Stomach (tissue), 9 donors: Measurements from ENCODE around the gene RUNX1. TPM values are rescaled to one million over a fixed set of nuclear protein-coding genes. Genes with fewer than 3 reads are reported as not detected.

Experiments
- DNase-seq, 2 donors: peaks; one replicate each; pipeline versions ENCODE4 v3.0.0 to v3.0.0-alpha.2; 2013 to 2019
- H3K27ac ChIP-seq, 5 donors: fragments of 200-600 bp in 4 of 5; sonication (generic) in 4 of 5; one replicate each; pipeline ENCODE4 v1.5.1; 2013 to 2019; ENCODE audit warnings: mild to moderate bottlenecking in 1 of 5, moderate library complexity in 1 of 5
- H3K27me3 ChIP-seq, 3 donors: fragments of 200-600 bp; sonication (generic); one replicate each; pipeline ENCODE4 v1.5.1; 2017 to 2019; ENCODE audit warnings: mixed run types in 1 of 3
- H3K36me3 ChIP-seq, 4 donors: fragments of 200-600 bp; sonication (generic); 1 replicate in 3 of 4; 2 replicates in 1 of 4; pipeline ENCODE4 v1.5.1; 2016 to 2019
- H3K4me1 ChIP-seq, 4 donors: fragments of 200-600 bp; sonication (generic); one replicate each; pipeline ENCODE4 v1.5.1; 2016 to 2019
- H3K4me3 ChIP-seq, 4 donors: fragments of 200-600 bp; sonication (generic) in 3 of 4; one replicate each; pipeline ENCODE4 v1.5.1; 2016 to 2019; ENCODE audit warnings: mild to moderate bottlenecking in 1 of 4
- H3K9me3 ChIP-seq, 4 donors: fragments of 200-600 bp; sonication (generic); one replicate each; pipeline ENCODE4 v1.5.1; 2016 to 2019
- CTCF ChIP-seq, 7 experiments: fragments of 450-650 bp in 4 of 7; fragments of 200-600 bp in 3 of 7; sonication (generic) in 3 of 7; IDR thresholded peaks; one replicate each; pipeline ENCODE4 v1.5.1; 2016 to 2019; ENCODE audit warnings: antibody characterized with exemption in 7 of 7, control low read depth in 2 of 7, mild to moderate bottlenecking in 1 of 7
- EP300 ChIP-seq: sonication (generic); formaldehyde crosslinking; IDR thresholded peaks from one replicate; pipeline ENCODE4 v1.6.1; 2017; ENCODE audit warnings: antibody characterized with exemption
- POLR2A ChIP-seq, 4 donors: fragments of 450-650 bp; IDR thresholded peaks; one replicate each; pipeline ENCODE4 v1.6.1; 2016; ENCODE audit warnings: antibody characterized with exemption in 4 of 4, control low read depth in 2 of 4, mild to moderate bottlenecking in 1 of 4, moderate library complexity in 1 of 4
- POLR2AphosphoS5 ChIP-seq, 3 donors: sonication (generic); formaldehyde crosslinking; IDR thresholded peaks; one replicate each; pipeline ENCODE4 v1.6.1; 2016; ENCODE audit warnings: antibody characterized with exemption in 3 of 3
- WGBS, 5 donors: extraction: QIAGEN DNeasy Blood & Tissue Kit in 3 of 5; methylation state at CpG; one replicate each; pipeline versions ENCODE4 v1.1.5 to v1.1.7; 2013 to 2018; 5-methylcytosine and 5-hydroxymethylcytosine counted together
- intact Hi-C: fragments of 100-400 bp; cut with DNase I; formaldehyde crosslinking; loops from one replicate; pipeline ENCODE4 v1.15.1; 2023; ENCODE audit warnings: low total_unique reads
- polyA plus RNA-seq, 3 donors: library from polyadenylated mRNA; stranded (reverse); fragments of 200-250 nt; gene quantifications; one replicate each; pipeline ENCODE4 v1.2.3, GENCODE V29; 2013
- total RNA-seq, 5 donors: library from RNA; depleted of rRNA; stranded (reverse); fragments of >200 nt; gene quantifications; one replicate each; pipeline versions ENCODE4 v1.1.0 to v1.2.3, GENCODE V29; 2014 to 2016
- donor health status: healthy with polysubstance abuse.
- donor health status: Bipolar disorder and iron deficiency.
- donor health status: healthy.

RUNX1 gene
- total and polyA plus RNA-seq, 8 donors, result 8.0 to 213 (median 40.0) TPM

DNA sequence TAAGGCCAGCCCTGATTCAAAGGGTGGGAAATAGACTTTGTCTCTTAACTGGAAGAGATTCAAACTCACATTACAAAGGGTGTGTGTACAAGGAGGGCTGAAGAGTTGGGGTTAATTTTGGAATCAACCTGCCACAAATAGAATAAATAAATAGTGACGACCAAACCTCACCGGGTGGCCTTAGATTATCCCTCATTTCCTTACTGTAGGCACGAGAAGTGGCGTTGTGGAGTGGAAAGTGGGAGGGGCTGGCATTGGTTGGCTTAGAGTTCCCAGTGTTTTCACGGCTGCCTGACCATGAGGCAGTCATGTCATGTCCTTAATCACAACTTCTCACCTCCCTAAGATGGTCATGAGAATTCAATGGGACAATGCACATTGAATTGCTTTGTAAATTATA is 21.3 kb upstream of the RUNX1 start:
- 51 to 64% (median 58%) methylated on average over 5 of the region's 5 CpGs for WGBS, 5 donors
- H3K4me1 ChIP-seq, result no peaks in the 10 kb centered on the region
- peaks cover 0 to 6% (median 3%) of the 10 kb centered on the region in 4 donors for H3K9me3 ChIP-seq
- TF ChIP-seq CTCF (IDR thresholded peaks at IDR 0.05), result no peak
- no peak for TF ChIP-seq POLR2AphosphoS5 (IDR thresholded peaks at IDR 0.05)
- no peak for TF ChIP-seq EP300
- no peak for TF ChIP-seq POLR2A (IDR thresholded peaks at IDR 0.05)
- no peak for DNase-seq
- intact Hi-C loops, result no loop called here
- no peak overlapping the region for H3K27ac ChIP-seq
- no peaks in the 10 kb centered on the region for H3K27me3 ChIP-seq
- H3K36me3 ChIP-seq, result no peaks in the 10 kb centered on the region
- H3K4me3 ChIP-seq, result no peak overlapping the region

GRCh38 chr21:35066824-35067223 is 17.7 kb upstream of the RUNX1 start:
- Histone ChIP-seq H3K4me1 (no peaks in the 10 kb centered on the region), H3K36me3 (no peaks in the 10 kb centered on the region), H3K9me3 (no peaks in the 10 kb centered on the region), H3K4me3 (no peak overlapping the region), H3K27ac (no peak overlapping the region), H3K27me3 (no peaks in the 10 kb centered on the region)
- TF ChIP-seq POLR2A (IDR thresholded peaks at IDR 0.05) (no peak), CTCF (IDR thresholded peaks at IDR 0.05) (no peak), POLR2AphosphoS5 (IDR thresholded peaks at IDR 0.05) (no peak), EP300 (no peak)
- WGBS, 5 donors, result 76 to 88% (median 81%) methylated on average over 4 of the region's 4 CpGs
- DNase-seq, result no peak
- intact Hi-C loops, result no loop called here

DNA sequence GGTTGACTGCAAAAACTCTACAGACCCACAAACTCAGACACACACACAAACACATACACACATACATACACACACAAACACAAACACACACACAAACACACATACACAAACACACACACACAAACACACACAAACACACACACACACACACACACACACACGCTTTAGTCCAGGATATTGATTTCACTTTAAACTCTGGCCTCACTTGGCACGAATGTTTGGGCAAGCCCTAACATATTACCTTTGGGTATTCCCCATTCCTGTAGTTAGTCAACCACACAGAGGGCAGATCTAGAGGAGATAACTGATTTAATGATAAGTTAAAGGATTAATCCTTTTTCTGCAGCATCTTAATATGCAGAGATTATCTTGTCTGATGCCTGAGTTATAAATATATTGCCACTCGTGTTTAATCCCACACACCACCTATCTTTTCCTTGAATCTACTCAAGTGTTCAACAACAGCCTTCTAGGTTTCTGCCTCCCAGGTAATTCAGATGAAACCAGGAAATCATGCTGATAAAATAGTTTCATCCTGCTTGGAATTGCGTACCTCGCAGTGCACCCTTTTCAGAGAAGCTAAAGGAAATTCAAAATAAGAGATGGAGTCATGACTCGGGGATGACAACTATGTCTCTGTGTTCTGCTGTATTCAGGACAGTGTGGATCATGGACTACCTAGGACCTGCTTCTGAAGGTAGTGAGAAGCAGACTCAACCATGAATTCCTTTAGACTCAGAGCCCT is 14.5 kb upstream of the RUNX1 start:
- TF ChIP-seq POLR2A (IDR thresholded peaks at IDR 0.05), result no peak
- TF ChIP-seq POLR2AphosphoS5 (IDR thresholded peaks at IDR 0.05), result no peak
- no peak for TF ChIP-seq EP300
- no peak for TF ChIP-seq CTCF (IDR thresholded peaks at IDR 0.05)
- intact Hi-C loops, result no loop called here
- H3K27ac ChIP-seq, result no peak overlapping the region

DNA sequence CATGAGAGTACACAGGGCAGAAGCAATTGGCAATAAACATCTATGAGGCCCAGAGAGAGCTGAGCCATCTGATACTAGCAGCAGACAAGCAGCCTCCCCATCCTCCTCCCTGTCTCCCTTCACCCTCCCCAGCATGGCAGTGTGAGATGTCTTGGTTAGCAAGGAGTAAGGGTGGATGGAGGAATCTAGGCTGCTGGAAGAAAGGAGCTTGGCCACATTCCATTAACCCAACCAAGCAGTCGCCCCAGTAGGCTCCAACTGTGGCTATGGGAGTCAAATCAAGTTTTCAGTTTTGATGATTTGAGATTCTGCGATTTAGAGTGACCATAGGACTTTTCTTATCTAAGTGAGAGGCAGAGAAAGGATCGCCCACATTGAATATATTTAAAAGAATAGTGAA is 12.9 kb upstream of the RUNX1 start:
- no peak for DNase-seq
- WGBS, 5 donors, result 85 to 94% (median 92%) methylated on average over 3 of the region's 3 CpGs
- intact Hi-C loops, result no loop called here

More for the DNA sequence above, 14.5 kb upstream of the RUNX1 start:
- no peaks in the 10 kb centered on the region for H3K36me3 ChIP-seq
- 70 to 86% (median 81%) methylated on average over 6 of the region's 6 CpGs for WGBS, 5 donors
- H3K9me3 ChIP-seq, result no peaks in the 10 kb centered on the region
- no peaks in the 10 kb centered on the region for H3K27me3 ChIP-seq
- DNase-seq, result no peak
- H3K4me1 ChIP-seq, result no peaks in the 10 kb centered on the region
- no peak overlapping the region for H3K4me3 ChIP-seq

More for the DNA sequence above, 12.9 kb upstream of the RUNX1 start:
- Histone ChIP-seq H3K27ac (no peak overlapping the region), H3K9me3 (no peaks in the 10 kb centered on the region), H3K27me3 (no peaks in the 10 kb centered on the region), H3K4me3 (no peak overlapping the region), H3K4me1 (no peaks in the 10 kb centered on the region), H3K36me3 (no peaks in the 10 kb centered on the region)
- TF ChIP-seq POLR2A (IDR thresholded peaks at IDR 0.05) (no peak), POLR2AphosphoS5 (IDR thresholded peaks at IDR 0.05) (no peak), CTCF (IDR thresholded peaks at IDR 0.05) (no peak), EP300 (no peak)
